Head of caudate nucleus (tissue), 42 donors: Measurements from ENCODE around the gene EPN1.

Experiments used
- DNase-seq, 42 donors: peaks; one replicate each; pipeline versions ENCODE4 v3.0.0 to v3.0.0-alpha.2; 2020 to 2021; ENCODE audit warnings: mixed read lengths in 7 of 42
- intact Hi-C: fragments of 100-400 bp; cut with DNase I; formaldehyde crosslinking; loops from one replicate; pipeline ENCODE4 v1.15.0; 2022

The EPN1 gene

GRCh38 chr19:55687281-55688201 lies 12.5 kb downstream of the EPN1 start:
- no peak for DNase-seq
- intact Hi-C loops = no loop called here

- intact Hi-C loops = no loop called here
- peak in 3 of 42 donors; percentile 14 to 46 (median 26) for DNase-seq
These were observed 13.6 kb downstream of the EPN1 start for GRCh38 chr19:55688422-55689218.

GRCh38 chr19:55689411-55690108 lies 14.5 kb downstream of the EPN1 start:
- intact Hi-C loops = no loop called here
- peak in 1 of 42 donors; percentile 13 for DNase-seq

GRCh38 chr19:55690109-55690768 lies 15.2 kb downstream of the EPN1 start:
- DNase-seq = peak in 1 of 42 donors; percentile 4
- intact Hi-C loops = no loop called here

- DNase-seq = peak in 2 of 42 donors; percentile 6 to 10
- intact Hi-C loops = no loop called here
These were observed 15.9 kb downstream of the EPN1 start for GRCh38 chr19:55690769-55691545.

GRCh38 chr19:55691561-55692481 lies 16.8 kb downstream of the EPN1 start:
- peak in 3 of 42 donors; percentile 11 to 17 (median 12) for DNase-seq
- intact Hi-C loops = no loop called here

GRCh38 chr19:55692681-55693081 lies 17.7 kb downstream of the EPN1 start:
- peak in 2 of 42 donors; percentile 12 to 26 for DNase-seq
- intact Hi-C loops = no loop called here

- intact Hi-C loops = no loop called here
- DNase-seq = peak in 36 of 42 donors; percentile 15 to 92 (median 55)
These were observed 18.4 kb downstream of the EPN1 start for GRCh38 chr19:55693336-55693974.

GRCh38 chr19:55694241-55694655 lies 19.2 kb downstream of the EPN1 start:
- peak in 2 of 42 donors; percentile 12 to 14 for DNase-seq
- intact Hi-C loops = no loop called here

- intact Hi-C loops = no loop called here
- DNase-seq = peak in 3 of 42 donors; percentile 12 to 22 (median 13)
These were observed 19.8 kb downstream of the EPN1 start for GRCh38 chr19:55694656-55695491.

GRCh38 chr19:55695511-55696290 lies 20.7 kb downstream of the EPN1 start:
- DNase-seq = peak in 4 of 42 donors; percentile 6 to 13 (median 10)
- intact Hi-C loops = no loop called here

- peak in 2 of 42 donors; percentile 8 to 9 for DNase-seq
- intact Hi-C loops = no loop called here
These were observed 21.5 kb downstream of the EPN1 start for GRCh38 chr19:55696301-55697068.

- intact Hi-C loops = no loop called here
- no peak for DNase-seq
These were observed 22.0 kb downstream of the EPN1 start for GRCh38 chr19:55697069-55697440.

- intact Hi-C loops = no loop called here
- DNase-seq = peak in 3 of 42 donors; percentile 2 to 26 (median 8)
These were observed 22.7 kb downstream of the EPN1 start for GRCh38 chr19:55697698-55698097.
